Astrocyte (in vitro differentiated cells and primary cell): ENCODE results near the gene MPHOSPH9. TPM values are rescaled to one million over a fixed set of nuclear protein-coding genes. Genes with fewer than 3 reads are reported as not detected.

Experiments used
- DNase-seq: peaks from one replicate; pipeline ENCODE4 v3.0.0-alpha.2; 2010; ENCODE audit warnings: low read depth
- FAIRE-seq: peaks from 2 replicates; lab custom pipeline; 2011; peaks lifted over from hg19 to GRCh38; lab: Jason Lieb, UNC
- H2AFZ ChIP-seq: 2 replicates; pipeline ENCODE4 v1.6.0; 2012; ENCODE audit warnings: low read depth, low read length, inconsistent platforms
- H3K27ac ChIP-seq: 2 replicates; pipeline ENCODE4 v1.5.1; 2011; ENCODE audit warnings: low read depth, low read length, inconsistent platforms
- H3K27me3 ChIP-seq: 2 replicates; pipeline ENCODE4 v1.6.0; 2011; ENCODE audit warnings: low read length, inconsistent platforms; ENCODE audit not compliant: insufficient read depth
- H3K36me3 ChIP-seq: 2 replicates; pipeline ENCODE4 v1.5.1; 2011; ENCODE audit warnings: low read length, inconsistent platforms; ENCODE audit not compliant: insufficient read depth
- H3K4me1 ChIP-seq: 2 replicates; pipeline ENCODE4 v1.5.1; 2011; ENCODE audit warnings: low read length, inconsistent platforms; ENCODE audit not compliant: insufficient read depth
- H3K4me2 ChIP-seq: 2 replicates; pipeline ENCODE4 v1.6.0; 2012; ENCODE audit warnings: low read length, inconsistent platforms
- H3K4me3 ChIP-seq: 2 replicates; pipeline ENCODE4 v1.5.1; 2011; ENCODE audit warnings: low read depth, mild to moderate bottlenecking, low read length, inconsistent platforms; ENCODE audit not compliant: insufficient read depth
- H3K79me2 ChIP-seq: 2 replicates; pipeline ENCODE4 v1.6.0; 2012; ENCODE audit warnings: mild to moderate bottlenecking, low read length, inconsistent platforms; ENCODE audit not compliant: insufficient read depth
- H3K9ac ChIP-seq: 2 replicates; pipeline ENCODE4 v1.6.0; 2012; ENCODE audit warnings: mild to moderate bottlenecking, low read length, inconsistent platforms
- H3K9me3 ChIP-seq: 2 replicates; pipeline ENCODE4 v1.5.1; 2012; ENCODE audit warnings: low read depth, mild to moderate bottlenecking, low read length, inconsistent platforms; ENCODE audit not compliant: insufficient read depth
- H4K20me1 ChIP-seq: 2 replicates; pipeline ENCODE4 v1.6.0; 2012; ENCODE audit warnings: low read length, inconsistent platforms; ENCODE audit not compliant: insufficient read depth
- H3K27ac Mint-ChIP-seq: one replicate; pipeline ENCODE4 v1.8.0; 2021; ENCODE audit warnings: mild to moderate bottlenecking, mixed read lengths; ENCODE audit not compliant: unreplicated experiment
- H3K27me3 Mint-ChIP-seq: one replicate; pipeline ENCODE4 v1.8.0; 2021; ENCODE audit warnings: low read depth, mixed read lengths; ENCODE audit not compliant: unreplicated experiment
- H3K36me3 Mint-ChIP-seq: one replicate; pipeline ENCODE4 v1.8.0; 2021; ENCODE audit warnings: low read depth, mixed read lengths; ENCODE audit not compliant: unreplicated experiment
- H3K4me1 Mint-ChIP-seq: one replicate; pipeline ENCODE4 v1.8.0; 2021; ENCODE audit warnings: low read depth, mixed read lengths; ENCODE audit not compliant: unreplicated experiment
- H3K4me3 Mint-ChIP-seq: one replicate; pipeline ENCODE4 v1.8.0; 2021; ENCODE audit warnings: mild to moderate bottlenecking, moderate library complexity, mixed read lengths; ENCODE audit not compliant: unreplicated experiment
- H3K9me3 Mint-ChIP-seq: one replicate; pipeline ENCODE4 v1.8.0; 2021; ENCODE audit warnings: mild to moderate bottlenecking, mixed read lengths; ENCODE audit not compliant: unreplicated experiment
- CTCF ChIP-seq: IDR thresholded peaks from 2 replicates; pipeline ENCODE4 v1.5.1; 2011; ENCODE audit warnings: low read depth, mild to moderate bottlenecking, inconsistent platforms, low read length, moderate library complexity; ENCODE audit not compliant: insufficient read depth
- EZH2 ChIP-seq: IDR thresholded peaks from 2 replicates; pipeline ENCODE4 v1.6.1; 2012; ENCODE audit warnings: mild to moderate bottlenecking, low read length, inconsistent platforms; ENCODE audit not compliant: insufficient read depth
- total RNA-seq: library from RNA; stranded (reverse); gene quantifications from 2 replicates; pipeline ENCODE4 v1.2.1, GENCODE V29; 2021

MPHOSPH9 gene
- total RNA-seq, 1 donor from 2014 or later: 24.9 TPM

GRCh38 chr12:123139926-123140675, 92.8 kb downstream of the MPHOSPH9 start:
- H2AFZ ChIP-seq: no peak overlapping the region
- peaks cover 14% of the 10 kb centered on the region for H4K20me1 ChIP-seq
- peaks cover 38% of the 10 kb centered on the region for H3K4me1 ChIP-seq
- H3K36me3 ChIP-seq: no peaks in the 10 kb centered on the region
- Mint-ChIP-seq H3K4me3 (peak overlapping the region; percentile 57), H3K36me3 (peaks cover 5% of the 10 kb centered on the region), H3K27me3 (no peaks in the 10 kb centered on the region), H3K27ac (peak overlapping the region; percentile 81), H3K4me1 (peaks cover 41% of the 10 kb centered on the region), H3K9me3 (peaks cover 4% of the 10 kb centered on the region)
- peaks cover 16% of the 10 kb centered on the region for H3K79me2 ChIP-seq
- H3K27ac ChIP-seq: no peak overlapping the region
- peak; percentile 40 for DNase-seq
- FAIRE-seq: no peak
- no peaks in the 10 kb centered on the region for H3K27me3 ChIP-seq
- TF ChIP-seq CTCF: no peak
- TF ChIP-seq EZH2: no peak
- peak overlapping the region; percentile 70 for H3K4me2 ChIP-seq
- H3K4me3 ChIP-seq: no peak overlapping the region
- H3K9me3 ChIP-seq: no peaks in the 10 kb centered on the region
- H3K9ac ChIP-seq: peak overlapping the region; percentile 33

GRCh38 chr12:123135688-123136087, 97.3 kb downstream of the MPHOSPH9 start:
- H3K4me1 Mint-ChIP-seq: peaks cover 24% of the 10 kb centered on the region
- H3K79me2 ChIP-seq: peaks cover 7% of the 10 kb centered on the region
- no peak overlapping the region for H3K4me3 ChIP-seq
- H3K9me3 Mint-ChIP-seq: peaks cover 4% of the 10 kb centered on the region
- peaks cover 9% of the 10 kb centered on the region for H3K4me1 ChIP-seq
- peaks cover 5% of the 10 kb centered on the region for H3K36me3 Mint-ChIP-seq
- H3K9me3 ChIP-seq: no peaks in the 10 kb centered on the region
- H3K9ac ChIP-seq: no peak overlapping the region
- no peak overlapping the region for H3K27ac ChIP-seq
- H2AFZ ChIP-seq: no peak overlapping the region
- H3K27ac Mint-ChIP-seq: no peak overlapping the region
- no peaks in the 10 kb centered on the region for H3K27me3 ChIP-seq
- DNase-seq (no peak), FAIRE-seq (no peak)
- H3K4me2 ChIP-seq: no peak overlapping the region
- H3K4me3 Mint-ChIP-seq: no peak overlapping the region
- no peak for TF ChIP-seq CTCF
- TF ChIP-seq EZH2: no peak
- no peaks in the 10 kb centered on the region for H3K27me3 Mint-ChIP-seq
- no peaks in the 10 kb centered on the region for H3K36me3 ChIP-seq
- H4K20me1 ChIP-seq: peaks cover 2% of the 10 kb centered on the region

- H3K4me3 ChIP-seq: no peak overlapping the region
- TF ChIP-seq EZH2: no peak
- no peak for TF ChIP-seq CTCF
- H3K9me3 Mint-ChIP-seq: peaks cover 4% of the 10 kb centered on the region
- no peak overlapping the region for H2AFZ ChIP-seq
- H3K4me1 ChIP-seq: peaks cover under 1% of the 10 kb centered on the region
- no peak overlapping the region for H3K4me3 Mint-ChIP-seq
- peaks cover 17% of the 10 kb centered on the region for H3K4me1 Mint-ChIP-seq
- no peak overlapping the region for H3K4me2 ChIP-seq
- H3K27me3 Mint-ChIP-seq: no peaks in the 10 kb centered on the region
- DNase-seq (no peak), FAIRE-seq (no peak)
- no peaks in the 10 kb centered on the region for H3K36me3 ChIP-seq
- H3K9ac ChIP-seq: no peak overlapping the region
- H3K27ac ChIP-seq: no peak overlapping the region
- no peaks in the 10 kb centered on the region for H4K20me1 ChIP-seq
- no peak overlapping the region for H3K27ac Mint-ChIP-seq
- H3K79me2 ChIP-seq: peaks cover 4% of the 10 kb centered on the region
- peaks cover 5% of the 10 kb centered on the region for H3K36me3 Mint-ChIP-seq
- H3K27me3 ChIP-seq: no peaks in the 10 kb centered on the region
- H3K9me3 ChIP-seq: no peaks in the 10 kb centered on the region
Measured at GRCh38 chr12:123134826-123135225, 98.1 kb downstream of the MPHOSPH9 start.
